AML-193 (cell line): ENCODE results near the gene TBATA.

Experiments used
- DNase-seq, 2 experiments: peaks; one replicate each; lab custom pipeline; 2025; lab: John Stamatoyannopoulos, UW

Gene TBATA

DNA sequence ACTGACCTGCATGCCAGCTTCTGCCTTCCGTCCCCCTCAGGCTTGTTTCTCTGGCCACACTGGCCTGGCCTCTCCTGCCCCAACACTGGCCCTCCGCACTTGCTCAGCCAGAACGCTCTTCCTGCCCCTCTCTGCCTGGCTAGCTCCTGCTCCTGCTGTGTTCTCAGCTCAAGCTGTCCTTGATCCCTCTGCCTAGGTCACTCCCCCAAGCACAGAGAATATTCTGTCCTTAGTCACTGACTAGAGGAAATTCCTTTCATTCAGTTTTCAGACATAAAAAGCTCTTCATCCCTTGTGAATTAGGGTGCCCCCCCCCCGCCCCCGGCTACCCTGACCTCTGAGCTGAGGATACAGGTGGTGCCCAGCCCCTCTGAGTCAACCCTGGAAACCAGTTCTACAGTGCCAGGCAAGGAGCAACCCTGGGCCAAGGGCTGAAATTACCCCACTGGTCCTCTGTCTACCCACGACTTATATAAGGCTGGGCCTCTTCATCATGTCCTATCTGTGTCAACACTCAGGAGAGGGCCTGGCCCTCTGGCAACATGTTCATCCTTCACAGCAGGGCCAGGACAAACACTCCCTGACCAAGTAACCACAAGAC, 23.9 kb upstream of the TBATA start:
- no peak for DNase-seq

DNA sequence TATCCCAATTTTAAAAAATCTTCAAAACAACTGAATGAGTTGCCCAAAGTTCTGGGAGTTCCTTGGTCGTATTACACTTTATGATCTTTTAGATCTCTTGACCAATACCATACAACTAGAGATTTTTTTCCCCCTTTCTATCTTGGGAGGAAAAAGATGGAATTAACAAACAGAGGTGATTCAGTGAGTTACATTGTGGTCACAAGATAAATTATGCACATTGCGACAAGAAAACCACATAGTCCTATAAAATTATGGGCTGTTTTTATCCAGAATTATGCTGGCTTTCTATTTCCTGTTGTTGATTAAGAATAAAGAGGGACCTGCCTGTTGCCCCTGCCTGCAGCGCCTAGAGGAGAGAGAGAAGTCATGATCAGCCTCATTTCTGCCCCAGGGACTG, 22.4 kb upstream of the TBATA start:
- DNase-seq = no peak

DNA sequence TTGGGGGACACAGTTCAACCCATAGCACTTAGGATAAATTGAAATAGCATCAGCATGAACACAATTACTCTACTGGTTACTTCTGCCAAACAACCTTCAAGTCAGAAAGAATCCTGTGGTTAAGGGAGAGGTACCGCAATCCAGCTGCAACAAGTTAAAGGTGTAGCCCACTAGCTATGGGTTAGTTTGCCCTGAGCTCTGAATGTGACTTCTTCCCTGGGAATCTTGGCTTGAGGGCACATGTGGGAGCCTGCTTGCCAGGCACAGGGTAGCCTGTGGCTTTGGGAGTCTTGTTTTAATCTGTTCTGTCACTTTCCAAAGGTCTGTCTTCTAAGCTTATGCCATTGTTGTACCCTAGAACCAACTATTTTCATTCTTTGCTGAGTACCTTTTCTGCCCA, 21.7 kb upstream of the TBATA start:
- no peak for DNase-seq

DNA sequence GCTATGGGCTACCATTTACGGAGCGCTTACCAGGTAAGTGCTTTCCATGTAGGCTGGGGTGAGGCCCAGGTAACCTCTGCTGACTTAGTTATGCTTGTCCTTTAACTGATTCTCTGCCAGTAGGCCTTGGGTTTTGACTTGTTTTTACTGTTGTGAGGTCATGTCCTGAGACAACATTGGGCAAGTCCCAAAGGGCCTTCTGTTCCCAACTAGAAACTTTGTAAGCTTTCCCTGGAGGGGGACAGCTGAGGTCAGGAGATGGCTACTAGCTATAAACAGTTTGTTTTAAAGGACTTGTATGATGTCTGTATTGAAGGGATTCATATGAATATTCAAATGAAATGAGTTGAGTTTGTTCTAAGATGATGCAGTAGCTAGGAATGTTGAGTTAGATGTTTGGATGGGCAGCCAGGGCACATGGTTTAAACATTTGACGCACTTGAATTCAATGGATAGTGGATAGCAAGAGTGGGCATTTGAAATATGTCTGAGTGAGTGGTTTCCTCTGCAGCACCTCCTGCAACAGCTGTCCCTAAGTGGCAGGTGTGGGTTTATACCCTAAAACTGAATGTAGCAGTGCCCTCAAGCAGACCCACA, 20.5 kb upstream of the TBATA start:
- DNase-seq = no peak

DNA sequence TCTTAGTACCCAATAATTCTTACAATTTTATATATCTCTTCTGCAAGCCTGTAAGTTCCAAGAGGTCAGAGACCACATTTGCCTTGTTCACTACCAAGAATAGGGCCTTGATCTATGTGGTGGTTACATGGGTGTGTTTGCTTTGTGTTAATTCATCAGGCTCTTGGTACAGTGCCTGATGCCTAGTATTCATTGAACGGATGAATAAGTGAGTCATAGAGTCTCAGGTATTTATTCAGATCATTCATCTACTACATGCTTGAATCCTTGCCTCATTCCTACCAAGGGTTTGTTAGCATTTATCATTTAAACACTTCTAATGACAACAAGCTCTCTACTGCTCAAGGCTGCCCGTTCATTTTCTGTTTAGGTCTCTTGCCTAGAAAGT, 19.2 kb upstream of the TBATA start:
- DNase-seq = no peak

DNA sequence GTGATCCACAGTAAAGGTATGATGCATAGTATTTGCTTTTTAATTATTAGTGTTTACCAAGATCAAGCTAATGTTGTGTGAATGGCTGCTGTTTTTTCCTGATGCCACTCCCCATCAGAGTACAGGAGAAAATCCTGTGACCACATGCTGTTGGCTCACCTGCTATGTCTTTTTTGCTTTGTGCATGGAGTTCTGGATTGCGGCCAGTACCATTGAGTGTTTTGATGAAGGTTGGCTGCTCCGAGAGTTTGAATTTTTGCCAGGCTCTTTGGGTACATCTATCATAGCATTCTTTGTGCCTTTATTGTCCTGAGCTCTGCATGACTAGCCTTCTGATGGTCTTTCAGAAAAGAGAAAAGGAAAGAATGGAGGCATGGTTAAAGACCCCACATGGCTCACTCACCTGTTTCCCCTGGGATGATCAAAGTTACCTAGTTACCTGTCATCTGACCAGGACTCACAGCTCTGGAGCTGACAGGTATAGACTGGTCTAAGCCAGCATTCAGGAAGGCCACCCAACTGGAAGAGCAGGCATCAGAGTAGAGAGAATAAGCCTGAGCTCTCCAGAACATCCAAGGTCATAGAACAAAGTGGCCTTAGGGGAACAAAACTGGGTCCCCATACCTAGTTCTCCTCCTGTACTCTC, 18.7 kb upstream of the TBATA start:
- DNase-seq = no peak

DNA sequence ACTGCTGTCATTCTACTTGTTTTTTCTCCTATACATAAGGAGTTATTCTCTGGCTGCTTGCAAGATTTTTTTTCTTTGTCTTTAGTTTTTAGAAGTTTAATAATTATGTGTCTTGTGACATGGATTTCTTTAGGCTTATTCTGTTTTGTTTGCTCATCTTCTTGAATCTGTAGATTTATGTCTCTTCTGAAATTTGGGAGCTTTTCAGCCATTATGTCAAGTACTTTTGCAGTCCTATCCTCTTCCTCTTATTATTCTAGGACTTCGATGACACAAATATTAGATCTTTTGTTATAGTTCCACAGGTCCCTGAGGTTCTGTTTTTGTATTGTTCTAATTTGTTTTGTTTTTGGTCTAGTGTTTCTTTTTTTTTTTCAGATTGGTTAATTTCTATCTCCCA, 16.7 kb upstream of the TBATA start:
- no peak for DNase-seq

DNA sequence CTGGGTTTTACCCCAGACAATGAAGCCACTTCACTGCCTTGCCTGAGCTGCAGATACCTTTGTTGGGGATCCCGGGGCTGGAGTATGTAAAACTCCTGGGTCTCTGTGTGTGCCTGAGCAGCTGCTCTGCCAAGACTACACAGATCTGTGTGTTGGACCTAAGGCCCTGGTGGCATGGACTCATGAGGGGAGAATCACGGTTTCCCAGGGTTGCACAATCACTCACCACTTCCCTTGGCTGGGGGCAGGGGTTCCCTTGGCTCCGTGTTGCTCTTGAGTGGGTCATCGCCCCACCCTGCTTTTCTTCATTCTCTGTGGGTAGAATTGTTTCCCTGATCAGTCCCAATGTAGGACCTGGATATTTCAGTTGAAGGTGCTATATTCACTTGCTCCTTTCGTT, 13.9 kb upstream of the TBATA start:
- DNase-seq = no peak

DNA sequence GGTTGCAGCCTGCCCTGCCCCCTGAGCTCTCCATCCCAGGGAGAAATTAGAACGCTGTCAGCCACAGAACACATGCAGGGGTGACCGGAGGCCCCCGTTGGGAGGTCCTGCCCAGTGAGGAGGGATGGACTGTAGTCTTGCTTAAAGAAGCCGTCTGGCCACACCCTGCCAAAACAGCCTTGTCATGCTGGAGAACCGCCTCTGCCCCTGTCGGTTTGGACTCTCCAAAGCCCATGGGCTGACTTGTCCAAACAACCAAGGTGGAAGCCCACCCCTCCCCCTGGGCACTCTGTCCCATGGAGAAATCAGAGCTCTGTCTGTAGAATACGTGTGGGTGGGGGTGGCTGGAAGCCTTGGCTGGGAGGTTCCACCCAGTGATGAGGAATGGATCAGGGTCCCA, 12.7 kb upstream of the TBATA start:
- no peak for DNase-seq

DNA sequence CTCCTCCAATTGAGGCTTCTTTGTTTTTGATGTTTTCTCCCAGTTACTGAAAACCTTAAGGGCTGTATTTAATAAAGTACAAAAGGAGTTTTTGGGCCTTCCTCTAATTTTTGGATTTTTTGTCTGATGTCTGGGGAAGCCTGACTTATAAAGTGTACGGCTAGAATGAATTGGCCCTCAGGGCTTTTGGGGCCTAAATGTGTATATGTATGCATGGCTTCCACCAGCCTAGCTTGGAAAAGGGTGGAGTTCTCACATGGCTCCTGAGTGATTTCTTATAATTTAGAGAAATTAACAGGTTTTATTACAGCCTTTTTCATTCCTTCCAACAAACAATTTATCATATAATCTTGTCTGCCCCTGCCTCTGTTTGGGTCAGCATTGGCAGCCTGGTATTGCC, 10.4 kb upstream of the TBATA start:
- no peak for DNase-seq

DNA sequence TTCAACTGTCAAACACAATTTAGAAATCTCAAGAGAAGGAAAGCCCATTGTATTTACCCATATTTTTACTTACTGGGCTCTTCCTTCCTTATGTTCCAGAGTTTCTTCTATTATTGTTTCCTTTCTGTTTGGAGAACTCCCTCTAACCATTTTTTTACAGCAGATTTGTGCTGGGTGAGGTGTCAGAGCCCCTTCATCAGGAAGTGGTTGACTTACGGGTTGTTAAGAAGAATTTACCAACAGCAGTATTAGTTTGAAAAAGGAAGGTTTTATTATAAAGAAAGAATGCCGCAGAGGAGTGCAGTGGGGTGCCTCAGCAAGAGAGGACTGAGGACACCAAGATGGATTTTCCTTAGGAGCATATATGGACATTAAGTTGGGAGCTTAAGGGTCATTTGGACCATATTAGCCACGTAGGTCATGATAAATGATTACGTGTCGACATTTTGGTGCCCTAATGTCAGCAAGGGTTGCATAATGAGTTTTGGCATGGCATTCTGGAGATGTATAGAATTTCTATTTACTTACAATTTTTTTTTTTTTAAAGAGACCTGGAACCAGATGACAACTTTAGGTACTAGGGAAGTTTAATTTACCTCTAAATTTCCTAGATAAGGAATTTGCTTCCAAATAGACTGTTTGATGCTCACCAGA, 6.3 kb upstream of the TBATA start:
- no peak for DNase-seq

DNA sequence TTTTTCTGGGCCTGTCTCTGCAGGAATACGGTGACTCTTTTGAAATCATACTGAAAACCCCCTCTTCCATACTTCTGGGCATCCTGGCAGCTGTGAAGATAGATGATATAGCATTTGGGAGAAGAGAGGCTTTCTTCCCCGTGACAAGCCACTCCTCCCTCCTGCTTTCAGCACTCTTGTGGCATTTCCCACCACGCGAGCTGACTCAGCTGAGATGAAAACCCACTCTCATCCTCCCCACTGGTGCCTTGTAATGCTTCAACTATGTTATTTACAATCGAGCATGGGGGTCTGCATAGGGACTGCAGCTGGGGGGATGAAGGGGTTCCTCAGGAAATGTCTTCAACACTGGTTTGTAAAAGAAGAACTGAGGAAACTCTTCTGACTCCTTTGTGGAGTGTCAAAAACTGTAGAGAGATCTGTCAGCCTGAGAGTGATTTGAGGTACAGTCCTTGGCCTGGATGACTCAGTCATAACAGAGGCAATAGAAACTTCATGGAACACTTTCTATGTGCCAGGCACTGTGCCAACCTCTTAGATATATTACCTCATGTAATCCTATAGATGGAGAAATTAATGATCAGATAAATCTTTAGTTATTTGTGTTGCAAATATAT, 1.7 kb upstream of the TBATA start:
- no peak for DNase-seq

DNA sequence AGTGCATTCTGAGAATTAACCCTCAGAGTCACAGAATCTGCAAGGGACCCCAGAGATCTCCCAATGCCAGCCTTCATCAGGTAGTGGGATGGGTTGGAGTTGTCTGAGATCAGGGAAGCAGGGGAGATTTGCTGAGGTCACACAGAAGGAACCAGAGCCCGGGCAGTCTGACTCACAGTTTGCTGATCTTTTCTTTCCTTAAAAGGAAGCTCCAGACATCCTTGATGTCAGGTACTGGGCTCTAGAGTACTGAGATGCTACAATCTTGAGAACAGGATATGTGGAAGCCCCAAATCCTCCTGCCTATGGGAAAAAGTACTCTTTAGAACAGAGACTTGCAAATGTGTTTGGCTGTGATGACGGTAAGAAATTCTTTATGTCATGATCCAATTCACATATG, 706 bp downstream of the TBATA start:
- no peak for DNase-seq

DNA sequence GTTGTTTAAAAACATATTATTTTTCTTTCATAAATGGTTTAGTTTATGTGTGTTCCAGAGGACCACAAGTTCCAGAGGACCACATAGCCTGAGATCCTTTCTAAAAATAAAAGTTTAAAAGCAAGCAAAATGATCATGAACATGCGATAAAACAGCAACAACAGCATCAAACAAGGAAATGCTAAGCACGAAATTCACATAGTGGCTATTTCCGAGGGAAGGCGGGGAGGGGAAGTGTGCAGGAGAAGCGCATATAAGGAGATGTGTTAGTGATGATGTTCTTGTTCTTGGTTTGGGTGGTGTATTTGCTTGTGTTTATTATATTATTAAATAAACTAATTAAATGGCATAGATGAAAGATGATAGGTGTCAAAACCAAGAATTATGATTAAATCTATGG, 1.2 kb downstream of the TBATA start:
- DNase-seq = no peak

DNA sequence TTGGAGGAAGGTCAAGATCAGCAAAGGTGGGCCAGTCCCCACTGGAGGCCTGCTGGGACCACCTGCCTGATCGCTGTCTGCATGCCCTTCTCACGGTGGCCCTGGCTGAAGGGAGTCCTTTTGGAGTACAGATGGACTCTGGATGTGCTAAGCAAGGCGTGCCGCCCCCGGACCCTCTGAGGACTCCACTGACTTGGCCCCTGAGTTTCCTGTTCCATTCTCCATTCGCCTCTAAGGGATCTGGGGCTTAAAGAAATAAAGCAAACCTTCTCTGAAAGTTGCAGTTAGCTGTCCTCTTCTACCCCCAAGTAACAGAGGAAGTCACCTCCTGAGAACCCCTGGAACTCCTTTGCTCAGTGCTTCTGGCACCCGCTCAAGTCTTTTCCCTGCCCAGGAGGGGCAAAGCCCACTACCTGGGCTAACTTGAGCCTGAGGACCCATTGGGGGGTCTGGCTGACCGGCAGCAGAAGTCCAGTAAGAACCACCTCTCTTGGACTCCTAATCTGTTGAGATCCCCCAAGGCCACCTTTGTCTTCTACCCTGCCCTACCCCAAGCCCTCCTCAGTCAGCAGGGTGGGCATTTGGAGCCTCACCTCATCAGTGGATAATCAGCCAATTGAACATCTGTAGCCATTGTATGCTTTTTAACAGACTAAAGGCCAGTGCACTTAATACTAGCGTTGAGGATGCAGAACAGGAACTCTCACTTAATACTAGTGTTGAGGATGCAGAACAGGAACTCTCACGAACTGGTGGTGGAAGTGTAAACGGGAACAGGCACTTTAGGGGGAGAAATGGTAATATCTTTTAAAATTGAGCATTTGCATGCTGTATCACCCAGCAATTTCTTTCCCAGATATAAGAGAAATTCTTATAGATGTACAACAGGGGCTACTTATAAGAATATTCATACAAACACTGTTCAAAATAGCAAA, 2.2 kb downstream of the TBATA start:
- no peak for DNase-seq

DNA sequence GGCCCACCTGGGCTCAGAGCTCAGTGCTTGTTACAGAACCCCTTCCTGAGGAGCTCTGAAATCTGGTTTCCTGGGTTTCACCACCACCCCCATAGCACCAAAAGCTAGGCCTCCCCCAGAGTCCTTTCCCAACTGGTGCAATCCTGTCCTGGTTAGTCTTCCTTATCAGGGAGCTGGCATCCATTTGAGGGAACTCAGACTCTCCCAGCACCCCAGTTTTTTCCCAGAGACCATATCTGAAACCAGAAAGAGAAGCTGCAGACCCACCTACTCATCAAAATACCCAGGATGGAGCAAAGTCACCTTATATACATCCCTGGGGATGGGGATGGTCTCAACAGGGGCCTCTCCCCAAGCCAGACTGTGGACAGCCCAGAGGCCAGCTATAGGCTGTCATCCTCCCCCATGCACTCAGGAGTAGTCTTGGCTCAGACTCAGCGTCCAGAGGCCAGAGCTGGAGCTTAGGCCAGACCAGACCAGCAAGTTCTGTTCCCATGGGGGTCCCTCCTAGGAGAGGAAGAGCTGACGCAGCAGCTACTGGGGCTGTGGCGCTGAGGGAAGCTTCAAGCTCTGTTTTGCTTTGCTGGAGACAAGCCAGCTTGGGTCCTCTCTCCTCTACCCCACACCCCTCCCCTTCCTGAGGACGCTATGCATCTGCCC, 3.0 kb downstream of the TBATA start:
- DNase-seq = no peak

DNA sequence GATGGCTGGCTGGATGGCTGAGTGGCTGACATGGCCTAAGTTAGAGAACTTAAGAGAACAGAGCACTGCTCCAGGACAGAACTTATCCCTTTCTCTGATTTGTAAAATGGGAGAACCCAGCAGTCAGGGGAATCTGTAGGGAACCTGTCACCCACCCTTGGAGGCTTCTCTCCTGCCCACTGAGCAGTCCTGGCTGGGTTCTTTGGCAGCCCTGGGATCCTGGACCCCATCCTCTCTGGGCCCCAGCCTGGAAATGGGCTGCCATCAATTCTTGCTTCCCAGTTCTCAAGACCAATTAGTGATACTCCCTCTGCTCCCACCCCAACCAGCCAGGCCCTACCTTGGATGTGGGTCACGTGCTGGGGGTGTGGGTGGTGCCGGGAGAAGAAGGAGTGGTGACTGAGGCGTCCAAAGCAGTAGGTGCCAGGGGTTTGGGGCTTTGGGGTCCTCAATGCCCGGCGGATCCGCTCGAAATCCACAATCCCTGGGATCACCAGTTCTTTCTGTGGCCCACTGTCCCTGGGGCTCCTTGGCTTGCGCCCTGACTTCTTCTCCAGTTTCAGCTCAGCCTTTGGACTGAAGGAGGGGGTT, 3.6 kb downstream of the TBATA start:
- DNase-seq = no peak

DNA sequence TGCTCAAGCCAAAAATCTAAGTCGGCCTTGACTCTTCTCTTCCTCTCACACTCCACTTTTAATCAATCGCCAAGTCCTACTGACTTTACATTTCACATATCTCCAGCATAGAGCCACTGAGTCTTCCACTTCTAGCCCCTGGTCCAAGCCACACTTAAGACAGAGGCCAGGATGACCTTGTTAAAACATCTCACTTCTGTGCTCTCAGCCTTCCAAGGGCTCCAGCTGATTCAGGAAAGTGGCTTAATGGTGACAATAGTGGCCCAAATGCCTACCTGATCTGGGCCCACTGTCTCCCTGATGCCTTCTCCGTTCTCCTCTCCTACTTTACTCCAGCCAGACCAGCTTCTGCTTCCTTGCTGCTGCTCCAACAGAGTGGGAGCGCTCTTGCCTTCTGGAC, 4.4 kb downstream of the TBATA start:
- no peak for DNase-seq

DNA sequence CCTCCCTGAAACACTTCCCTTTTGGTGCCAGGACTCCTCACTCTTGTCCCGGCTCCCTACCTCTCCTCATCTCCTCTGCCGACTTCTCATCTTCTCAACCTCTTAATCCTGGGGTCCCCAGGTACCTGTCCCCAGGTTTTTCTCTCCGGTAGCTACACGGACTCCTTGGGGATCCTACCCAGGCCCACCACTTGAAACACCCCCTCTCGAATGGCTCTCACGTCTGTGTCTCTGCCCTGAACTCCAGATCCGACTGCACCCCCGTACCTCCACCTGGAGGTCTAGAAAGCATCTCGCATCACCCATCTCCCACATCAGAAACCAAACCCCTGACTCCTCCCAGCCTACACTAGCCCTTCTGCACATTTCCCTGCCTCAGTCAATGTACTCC, 4.8 kb downstream of the TBATA start:
- DNase-seq = no peak

DNA sequence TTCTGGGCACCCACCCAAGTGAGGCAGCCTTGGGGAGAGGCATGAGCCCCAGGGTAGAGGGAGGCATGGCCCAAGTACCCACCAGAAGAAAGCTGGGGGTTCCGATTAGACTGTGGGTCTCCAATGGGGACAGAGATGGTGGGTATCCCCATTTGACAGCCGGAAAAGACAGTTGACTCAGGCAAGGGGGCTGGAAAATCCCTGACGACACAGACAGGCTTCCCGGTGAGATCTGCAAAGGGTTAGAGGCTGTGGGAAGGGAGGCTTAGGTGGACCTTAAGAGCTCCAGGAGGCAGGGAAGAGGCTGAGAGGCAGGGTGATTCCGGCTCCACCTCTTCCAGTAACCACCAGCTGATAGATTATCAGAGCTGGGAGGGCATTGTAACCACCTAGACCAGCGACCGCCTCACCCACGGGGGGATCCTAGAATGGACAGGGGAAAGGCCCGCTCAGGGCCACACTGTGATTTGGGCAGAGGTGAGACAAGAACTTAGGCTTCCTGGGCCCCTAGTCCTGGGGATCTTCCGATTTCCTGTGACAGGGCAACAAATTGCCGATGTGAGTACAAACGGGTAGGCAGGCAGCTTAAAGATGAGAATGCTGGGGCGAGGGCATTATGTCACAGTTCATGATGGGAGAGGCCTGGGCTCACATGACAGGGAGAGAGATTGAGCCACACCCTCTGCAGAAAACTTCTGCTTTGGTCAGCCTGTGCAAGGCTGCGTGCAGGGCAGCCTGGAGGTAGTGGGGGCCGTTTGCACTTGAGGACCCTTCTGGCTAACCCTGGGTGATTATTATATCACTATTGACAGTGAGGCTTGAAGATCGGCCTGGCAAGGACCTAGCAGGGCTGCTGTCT, 5.4 kb downstream of the TBATA start:
- no peak for DNase-seq
